Measurements from ENCODE around the gene LYRM1. TPM values are rescaled to one million over a fixed set of nuclear protein-coding genes. Genes with fewer than 3 reads are reported as not detected.
"Not testable (repeated sequence)": the region's sequence is repeated elsewhere in the genome, so short reads cannot be mapped to it uniquely, and the experiment has no call there.

Gene LYRM1
- total RNA-seq, 1 donor from 2014 or later, result 58.1 TPM

GRCh38 chr16:20918486-20919239 is 18.1 kb downstream of the LYRM1 start:
- DNase-seq (ENCODE audit: missing footprints) (no peak), ATAC-seq (peak; percentile 93)
- intact Hi-C loops (cut with DNase I), result no loop called here

GRCh38 chr16:20920091-20920490 is 19.5 kb downstream of the LYRM1 start:
- ATAC-seq (no peak), DNase-seq (ENCODE audit: missing footprints) (no peak)
- intact Hi-C loops (cut with DNase I), result no loop called here

GRCh38 chr16:20920799-20921198 is 20.2 kb downstream of the LYRM1 start:
- intact Hi-C loops (cut with DNase I), result no loop called here
- DNase-seq (ENCODE audit: missing footprints), result no peak
- ATAC-seq, result no peak

- ATAC-seq (no peak), DNase-seq (ENCODE audit: missing footprints) (no peak)
- intact Hi-C loops (cut with DNase I), result no loop called here
Measured at GRCh38 chr16:20923876-20924275, 23.3 kb downstream of the LYRM1 start.

- DNase-seq (ENCODE audit: missing footprints), result no peak
- no peak for ATAC-seq
- intact Hi-C loops (cut with DNase I), result no loop called here
Measured at GRCh38 chr16:20925751-20926150, 25.2 kb downstream of the LYRM1 start.

GRCh38 chr16:20928774-20929411 is 28.3 kb downstream of the LYRM1 start:
- ATAC-seq (peak; percentile 53), DNase-seq (ENCODE audit: missing footprints) (no peak)
- intact Hi-C loops (cut with DNase I), result no loop called here

- DNase-seq (ENCODE audit: missing footprints), result not testable (repeated sequence)
- ATAC-seq, result peak; percentile 91
- intact Hi-C loops (cut with DNase I), result loop anchor here (10.0 kb wide), 1 partner anchor 145 kb away; no protein-coding TSS in a partner anchor
Measured at GRCh38 chr16:20929676-20930364, 29.2 kb downstream of the LYRM1 start.

GRCh38 chr16:20930365-20930690 is 29.8 kb downstream of the LYRM1 start:
- no peak for DNase-seq (ENCODE audit: missing footprints)
- intact Hi-C loops (cut with DNase I), result loop anchor here (10.0 kb wide), 1 partner anchor 144 kb away; no protein-coding TSS in a partner anchor
- no peak for ATAC-seq

- intact Hi-C loops (cut with DNase I), result loop anchor here (10.0 kb wide), 1 partner anchor 144 kb away; no protein-coding TSS in a partner anchor
- ATAC-seq (no peak), DNase-seq (ENCODE audit: missing footprints) (no peak)
Measured at GRCh38 chr16:20931066-20931600, 30.6 kb downstream of the LYRM1 start.

- no peak for ATAC-seq
Measured at GRCh38 chr16:20933589-20933988, 33.0 kb downstream of the LYRM1 start.

GRCh38 chr16:20937736-20938135 is 37.2 kb downstream of the LYRM1 start:
- DNase-seq (ENCODE audit: missing footprints) (no peak), ATAC-seq (no peak)
- intact Hi-C loops (cut with DNase I), result loop anchor here (10.0 kb wide), 1 partner anchor 137 kb away; no protein-coding TSS in a partner anchor

More at GRCh38 chr16:20933589-20933988, 33.0 kb downstream of the LYRM1 start:
- no peak for DNase-seq (ENCODE audit: missing footprints)
- intact Hi-C loops (cut with DNase I), result loop anchor here (10.0 kb wide), 1 partner anchor 141 kb away; no protein-coding TSS in a partner anchor

- no peak for DNase-seq (ENCODE audit: missing footprints)
- ATAC-seq, result no peak
- intact Hi-C loops (cut with DNase I), result loop anchor here (10.0 kb wide), 1 partner anchor 136 kb away; no protein-coding TSS in a partner anchor
Measured at GRCh38 chr16:20938426-20938825, 37.9 kb downstream of the LYRM1 start.

- DNase-seq (ENCODE audit: missing footprints) (no peak), ATAC-seq (no peak)
- intact Hi-C loops (cut with DNase I), result loop anchor here (10.0 kb wide), 1 partner anchor 135 kb away; no protein-coding TSS in a partner anchor
Measured at GRCh38 chr16:20939611-20940010, 39.0 kb downstream of the LYRM1 start.

- no peak for DNase-seq (ENCODE audit: missing footprints)
- no peak for ATAC-seq
- intact Hi-C loops (cut with DNase I), result no loop called here
Measured at GRCh38 chr16:20940871-20941635, 40.5 kb downstream of the LYRM1 start.

- ATAC-seq, result no peak
Measured at GRCh38 chr16:20941636-20941926, 41.0 kb downstream of the LYRM1 start.

GRCh38 chr16:20942256-20942655 is 41.7 kb downstream of the LYRM1 start:
- no peak for ATAC-seq
- intact Hi-C loops (cut with DNase I), result no loop called here
- no peak for DNase-seq (ENCODE audit: missing footprints)

More at GRCh38 chr16:20941636-20941926, 41.0 kb downstream of the LYRM1 start:
- DNase-seq (ENCODE audit: missing footprints), result no peak
- intact Hi-C loops (cut with DNase I), result no loop called here

GRCh38 chr16:20944861-20945574 is 44.4 kb downstream of the LYRM1 start:
- intact Hi-C loops (cut with DNase I), result loop anchor here (2.0 kb wide), 1 partner anchor 94 kb away; no protein-coding TSS in a partner anchor
- DNase-seq (ENCODE audit: missing footprints) (no peak), ATAC-seq (peak; percentile 42)

- not testable (repeated sequence) for DNase-seq (ENCODE audit: missing footprints); ATAC-seq
- intact Hi-C loops (cut with DNase I), result loop anchor here (2.0 kb wide), 1 partner anchor 95 kb away; no protein-coding TSS in a partner anchor
Measured at GRCh38 chr16:20945575-20945875, 45.0 kb downstream of the LYRM1 start.

Data from Right ventricle myocardium inferior (tissue), 1 donor.